IMR-90 (cell line): ENCODE data around the gene ACOT12.

ENCODE experiments used
- BHLHE40 ChIP-seq: fragments of 150-350 bp; IDR thresholded peaks from 2 replicates; pipeline ENCODE4 v1.6.1; 2016; ENCODE audit warnings: mild to moderate bottlenecking, low read depth, low read length
- CEBPB ChIP-seq: IDR thresholded peaks from 2 replicates; pipeline ENCODE4 v1.6.1; 2012; ENCODE audit warnings: low read depth, low read length, improper control_type of control experiment
- CHD1 ChIP-seq: IDR thresholded peaks from 2 replicates; pipeline ENCODE4 v1.6.1; 2012; ENCODE audit warnings: low read depth, low read length, improper control_type of control experiment
- FOS ChIP-seq: fragments of 150-350 bp; IDR thresholded peaks from 2 replicates; pipeline ENCODE4 v1.6.1; 2016; ENCODE audit warnings: low read depth, low read length
- MAFK ChIP-seq: IDR thresholded peaks from 2 replicates; pipeline ENCODE4 v1.6.1; 2012; ENCODE audit warnings: low read depth, low read length, improper control_type of control experiment
- MAZ ChIP-seq: IDR thresholded peaks from 2 replicates; pipeline ENCODE4 v1.6.1; 2012; ENCODE audit warnings: low read depth, mild to moderate bottlenecking, low read length, improper control_type of control experiment, moderate library complexity, borderline replicate concordance
- MXI1 ChIP-seq: IDR thresholded peaks from 2 replicates; pipeline ENCODE4 v1.6.1; 2012; ENCODE audit warnings: low read depth, mild to moderate bottlenecking, low read length, moderate library complexity, borderline replicate concordance
- NFE2L2 ChIP-seq: fragments of 150-350 bp; IDR thresholded peaks from 2 replicates; pipeline ENCODE4 v1.6.1; 2016; ENCODE audit warnings: low read depth, mild to moderate bottlenecking, low read length
- POLR2A ChIP-seq: IDR thresholded peaks from 2 replicates; pipeline ENCODE4 v1.6.1; 2012; ENCODE audit warnings: mild to moderate bottlenecking, low read depth, low read length
- RAD21 ChIP-seq: IDR thresholded peaks from 2 replicates; pipeline ENCODE4 v1.6.1; 2012; ENCODE audit warnings: low read length, improper control_type of control experiment
- RFX5 ChIP-seq: IDR thresholded peaks from 2 replicates; pipeline ENCODE4 v1.8.0; 2012; ENCODE audit warnings: low read depth, mild to moderate bottlenecking, low read length, moderate library complexity
- TF ChIP-seq, protein P1 (sequence below): conservative IDR thresholded peaks from 2 replicates; pipeline ENCODE4 v1.5.1; 2012; ENCODE audit warnings: mild to moderate bottlenecking, low read depth, low read length, improper control_type of control experiment
- TF ChIP-seq, protein P2 (sequence below): fragments of 150-350 bp; IDR thresholded peaks from 2 replicates; pipeline ENCODE4 v1.6.1; 2017; ENCODE audit warnings: mild to moderate bottlenecking, antibody characterized with exemption, low read length, low read depth
- TF ChIP-seq, protein P3 (sequence below): fragments of 150-350 bp; IDR thresholded peaks from 2 replicates; pipeline ENCODE4 v1.6.1; 2016; ENCODE audit warnings: low read depth, mild to moderate bottlenecking, low read length, moderate library complexity, borderline replicate concordance

DNA sequence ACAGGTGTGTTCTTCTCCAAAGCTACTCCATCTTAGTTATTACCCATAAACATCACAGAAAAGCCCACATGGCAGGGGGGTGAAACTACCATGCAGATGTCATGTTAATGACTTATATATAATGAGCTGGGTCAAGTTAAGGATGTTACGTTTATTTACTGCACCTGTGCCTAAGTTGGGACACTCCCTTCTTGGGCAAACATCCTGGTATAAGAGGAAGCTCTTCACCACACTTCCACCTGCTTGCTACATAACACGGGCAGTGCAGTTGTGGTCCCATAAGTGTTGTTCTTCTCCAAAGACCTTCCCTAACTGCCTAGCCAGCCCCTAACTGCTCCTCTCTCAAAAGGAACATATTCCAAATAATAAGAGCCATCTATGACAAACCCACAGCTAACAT, 101.8 kb downstream of the ACOT12 start:
- TF ChIP-seq, protein P1, sequence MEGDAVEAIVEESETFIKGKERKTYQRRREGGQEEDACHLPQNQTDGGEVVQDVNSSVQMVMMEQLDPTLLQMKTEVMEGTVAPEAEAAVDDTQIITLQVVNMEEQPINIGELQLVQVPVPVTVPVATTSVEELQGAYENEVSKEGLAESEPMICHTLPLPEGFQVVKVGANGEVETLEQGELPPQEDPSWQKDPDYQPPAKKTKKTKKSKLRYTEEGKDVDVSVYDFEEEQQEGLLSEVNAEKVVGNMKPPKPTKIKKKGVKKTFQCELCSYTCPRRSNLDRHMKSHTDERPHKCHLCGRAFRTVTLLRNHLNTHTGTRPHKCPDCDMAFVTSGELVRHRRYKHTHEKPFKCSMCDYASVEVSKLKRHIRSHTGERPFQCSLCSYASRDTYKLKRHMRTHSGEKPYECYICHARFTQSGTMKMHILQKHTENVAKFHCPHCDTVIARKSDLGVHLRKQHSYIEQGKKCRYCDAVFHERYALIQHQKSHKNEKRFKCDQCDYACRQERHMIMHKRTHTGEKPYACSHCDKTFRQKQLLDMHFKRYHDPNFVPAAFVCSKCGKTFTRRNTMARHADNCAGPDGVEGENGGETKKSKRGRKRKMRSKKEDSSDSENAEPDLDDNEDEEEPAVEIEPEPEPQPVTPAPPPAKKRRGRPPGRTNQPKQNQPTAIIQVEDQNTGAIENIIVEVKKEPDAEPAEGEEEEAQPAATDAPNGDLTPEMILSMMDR = no peak
- TF ChIP-seq RAD21 (no peak), MXI1 (no peak), RFX5 (no peak), MAFK (no peak), POLR2A (no peak), BHLHE40 (no peak), CHD1 (no peak), CEBPB (no peak), MAZ (no peak), FOS (no peak), NFE2L2 (no peak)
- TF ChIP-seq, protein P2, sequence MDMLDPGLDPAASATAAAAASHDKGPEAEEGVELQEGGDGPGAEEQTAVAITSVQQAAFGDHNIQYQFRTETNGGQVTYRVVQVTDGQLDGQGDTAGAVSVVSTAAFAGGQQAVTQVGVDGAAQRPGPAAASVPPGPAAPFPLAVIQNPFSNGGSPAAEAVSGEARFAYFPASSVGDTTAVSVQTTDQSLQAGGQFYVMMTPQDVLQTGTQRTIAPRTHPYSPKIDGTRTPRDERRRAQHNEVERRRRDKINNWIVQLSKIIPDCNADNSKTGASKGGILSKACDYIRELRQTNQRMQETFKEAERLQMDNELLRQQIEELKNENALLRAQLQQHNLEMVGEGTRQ = no peak
- TF ChIP-seq, protein P3, sequence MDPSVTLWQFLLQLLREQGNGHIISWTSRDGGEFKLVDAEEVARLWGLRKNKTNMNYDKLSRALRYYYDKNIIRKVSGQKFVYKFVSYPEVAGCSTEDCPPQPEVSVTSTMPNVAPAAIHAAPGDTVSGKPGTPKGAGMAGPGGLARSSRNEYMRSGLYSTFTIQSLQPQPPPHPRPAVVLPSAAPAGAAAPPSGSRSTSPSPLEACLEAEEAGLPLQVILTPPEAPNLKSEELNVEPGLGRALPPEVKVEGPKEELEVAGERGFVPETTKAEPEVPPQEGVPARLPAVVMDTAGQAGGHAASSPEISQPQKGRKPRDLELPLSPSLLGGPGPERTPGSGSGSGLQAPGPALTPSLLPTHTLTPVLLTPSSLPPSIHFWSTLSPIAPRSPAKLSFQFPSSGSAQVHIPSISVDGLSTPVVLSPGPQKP = no peak
